GM23338 (cell line): ENCODE results near the gene VARS2. TPM values are rescaled to one million over a fixed set of nuclear protein-coding genes. Genes with fewer than 3 reads are reported as not detected.
"Not testable (repeated sequence)": the region's sequence is repeated elsewhere in the genome, so short reads cannot be mapped to it uniquely, and the experiment has no call there.

ENCODE experiments used
- ATAC-seq: fragments of 200-7000 bp; cut with Tn5 transposase; 3 replicates; pipeline ENCODE4 v1.9.1; 2020
- DNase-seq: peaks from one replicate; pipeline ENCODE4 v3.0.0-alpha.2; 2015; ENCODE audit warnings: low spot score
- H2AFZ ChIP-seq: fragments of 200-600 bp; sonication (generic); 2 replicates; pipeline ENCODE4 v1.8.0; 2016; ENCODE audit warnings: antibody characterized with exemption, mild to moderate bottlenecking, moderate library complexity
- H3F3A ChIP-seq: fragments of 200-600 bp; sonication (generic); replicated peaks from 2 replicates; pipeline ENCODE4 v1.8.0; 2017; ENCODE audit warnings: antibody characterized with exemption, mixed run types, low read depth
- H3K27ac ChIP-seq: fragments of 200-600 bp; sonication (generic); 2 replicates; pipeline ENCODE4 v1.6.1; 2016; ENCODE audit warnings: low read depth
- H3K27me3 ChIP-seq: fragments of 200-600 bp; sonication (generic); 2 replicates; pipeline ENCODE4 v1.8.0; 2016; ENCODE audit warnings: mild to moderate bottlenecking, mixed run types, moderate library complexity; ENCODE audit not compliant: insufficient read depth
- H3K36me3 ChIP-seq: fragments of 200-600 bp; sonication (generic); 2 replicates; pipeline ENCODE4 v1.8.0; 2016; ENCODE audit warnings: mild to moderate bottlenecking; ENCODE audit not compliant: insufficient read depth
- H3K4me1 ChIP-seq: fragments of 200-600 bp; sonication (generic); 2 replicates; pipeline ENCODE4 v1.8.0; 2016; ENCODE audit warnings: mild to moderate bottlenecking, moderate library complexity; ENCODE audit not compliant: insufficient read depth
- H3K4me2 ChIP-seq: fragments of 200-600 bp; sonication (generic); 2 replicates; pipeline ENCODE4 v1.7.1; 2017; ENCODE audit warnings: mixed run types
- H3K4me3 ChIP-seq: fragments of 200-600 bp; sonication (generic); 2 replicates; pipeline ENCODE4 v1.6.1; 2016; ENCODE audit warnings: mixed run types
- H3K79me2 ChIP-seq: fragments of 200-600 bp; sonication (generic); replicated peaks from 2 replicates; pipeline ENCODE4 v1.8.0; 2017; ENCODE audit warnings: mild to moderate bottlenecking; ENCODE audit not compliant: insufficient read depth
- H3K9me2 ChIP-seq: fragments of 200-600 bp; sonication (generic); 2 replicates; pipeline ENCODE4 v1.8.0; 2017; ENCODE audit not compliant: insufficient read depth
- H4K20me1 ChIP-seq: fragments of 200-600 bp; sonication (generic); replicated peaks from 2 replicates; pipeline ENCODE4 v1.8.0; 2017; ENCODE audit warnings: mild to moderate bottlenecking; ENCODE audit not compliant: insufficient read depth
- H3K27ac Mint-ChIP-seq: 2 replicates; pipeline ENCODE4 v1.8.0; 2020; ENCODE audit warnings: inconsistent platforms, mild to moderate bottlenecking, moderate library complexity, mixed read lengths
- H3K27me3 Mint-ChIP-seq: 3 replicates; pipeline ENCODE4 v1.8.0; 2022; ENCODE audit warnings: low read depth, mild to moderate bottlenecking, moderate library complexity, mixed read lengths, inconsistent platforms; ENCODE audit not compliant: insufficient read depth, poor library complexity
- H3K36me3 Mint-ChIP-seq: 3 replicates; pipeline ENCODE4 v1.8.0; 2021; ENCODE audit warnings: low read depth, mild to moderate bottlenecking, inconsistent platforms, moderate library complexity, mixed read lengths
- H3K4me1 Mint-ChIP-seq: 3 replicates; pipeline ENCODE4 v1.8.0; 2020; ENCODE audit warnings: mild to moderate bottlenecking, inconsistent platforms, mixed read lengths
- H3K4me3 Mint-ChIP-seq: 3 replicates; pipeline ENCODE4 v1.8.0; 2021; ENCODE audit warnings: moderate library complexity, mild to moderate bottlenecking, inconsistent platforms, mixed read lengths
- H3K9me3 Mint-ChIP-seq: 3 replicates; pipeline ENCODE4 v1.8.0; 2020; ENCODE audit warnings: moderate library complexity, mild to moderate bottlenecking, inconsistent platforms, mixed read lengths
- ETS1 ChIP-seq: IDR thresholded peaks from 2 replicates; pipeline ENCODE4 v1.6.1; 2016; ENCODE audit warnings: antibody characterized with exemption
- ZNF331 ChIP-seq: fragments of 250-450 bp; sonication (Bioruptor Pico); IDR thresholded peaks from 2 replicates; pipeline ENCODE4 v1.5.0; 2020; ENCODE audit warnings: low read depth, mild to moderate bottlenecking, moderate library complexity
- polyA plus RNA-seq: library from polyadenylated mRNA; unstranded; fragments of >200 nt; fragmentation: Nextera tagmentation; extraction: Ambion mirVana; gene quantifications from 2 replicates; pipeline ENCODE4 v1.2.1, GENCODE V29; 2016
- total RNA-seq: library from RNA; depleted of rRNA; stranded (reverse); fragments of >200 nt; shearing (Covaris generic); gene quantifications from 2 replicates; pipeline ENCODE4 v1.2.3, GENCODE V29; 2014
- TF ChIP-seq, protein P1 (sequence below): fragments of 250-450 bp; sonication (Bioruptor Pico); IDR thresholded peaks from 2 replicates; pipeline ENCODE4 v1.5.0; 2020; ENCODE audit warnings: mild to moderate bottlenecking, moderate library complexity

VARS2 gene
- total and polyA plus RNA-seq, 2 experiments from 2014 or later, result 13.7 to 36.4 TPM

DNA sequence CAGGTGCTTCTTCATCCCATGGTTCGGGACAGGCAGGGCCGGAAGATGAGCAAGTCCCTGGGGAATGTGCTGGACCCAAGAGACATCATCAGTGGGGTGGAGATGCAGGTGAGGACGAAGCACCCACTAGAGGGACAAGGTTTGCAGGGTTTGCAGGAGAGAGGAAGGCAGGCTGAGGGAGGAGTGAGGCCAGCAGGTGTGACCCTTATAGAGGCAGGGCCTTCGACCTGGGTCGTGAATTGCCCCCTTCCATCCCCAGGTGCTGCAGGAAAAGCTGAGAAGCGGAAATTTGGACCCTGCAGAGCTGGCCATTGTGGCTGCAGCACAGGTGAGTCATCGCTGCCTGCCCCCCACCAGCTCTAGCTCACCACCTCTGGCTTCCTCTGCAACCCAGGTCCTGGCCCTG lies 8.4 kb downstream of the VARS2 start (continued):
- TF ChIP-seq, protein P1, sequence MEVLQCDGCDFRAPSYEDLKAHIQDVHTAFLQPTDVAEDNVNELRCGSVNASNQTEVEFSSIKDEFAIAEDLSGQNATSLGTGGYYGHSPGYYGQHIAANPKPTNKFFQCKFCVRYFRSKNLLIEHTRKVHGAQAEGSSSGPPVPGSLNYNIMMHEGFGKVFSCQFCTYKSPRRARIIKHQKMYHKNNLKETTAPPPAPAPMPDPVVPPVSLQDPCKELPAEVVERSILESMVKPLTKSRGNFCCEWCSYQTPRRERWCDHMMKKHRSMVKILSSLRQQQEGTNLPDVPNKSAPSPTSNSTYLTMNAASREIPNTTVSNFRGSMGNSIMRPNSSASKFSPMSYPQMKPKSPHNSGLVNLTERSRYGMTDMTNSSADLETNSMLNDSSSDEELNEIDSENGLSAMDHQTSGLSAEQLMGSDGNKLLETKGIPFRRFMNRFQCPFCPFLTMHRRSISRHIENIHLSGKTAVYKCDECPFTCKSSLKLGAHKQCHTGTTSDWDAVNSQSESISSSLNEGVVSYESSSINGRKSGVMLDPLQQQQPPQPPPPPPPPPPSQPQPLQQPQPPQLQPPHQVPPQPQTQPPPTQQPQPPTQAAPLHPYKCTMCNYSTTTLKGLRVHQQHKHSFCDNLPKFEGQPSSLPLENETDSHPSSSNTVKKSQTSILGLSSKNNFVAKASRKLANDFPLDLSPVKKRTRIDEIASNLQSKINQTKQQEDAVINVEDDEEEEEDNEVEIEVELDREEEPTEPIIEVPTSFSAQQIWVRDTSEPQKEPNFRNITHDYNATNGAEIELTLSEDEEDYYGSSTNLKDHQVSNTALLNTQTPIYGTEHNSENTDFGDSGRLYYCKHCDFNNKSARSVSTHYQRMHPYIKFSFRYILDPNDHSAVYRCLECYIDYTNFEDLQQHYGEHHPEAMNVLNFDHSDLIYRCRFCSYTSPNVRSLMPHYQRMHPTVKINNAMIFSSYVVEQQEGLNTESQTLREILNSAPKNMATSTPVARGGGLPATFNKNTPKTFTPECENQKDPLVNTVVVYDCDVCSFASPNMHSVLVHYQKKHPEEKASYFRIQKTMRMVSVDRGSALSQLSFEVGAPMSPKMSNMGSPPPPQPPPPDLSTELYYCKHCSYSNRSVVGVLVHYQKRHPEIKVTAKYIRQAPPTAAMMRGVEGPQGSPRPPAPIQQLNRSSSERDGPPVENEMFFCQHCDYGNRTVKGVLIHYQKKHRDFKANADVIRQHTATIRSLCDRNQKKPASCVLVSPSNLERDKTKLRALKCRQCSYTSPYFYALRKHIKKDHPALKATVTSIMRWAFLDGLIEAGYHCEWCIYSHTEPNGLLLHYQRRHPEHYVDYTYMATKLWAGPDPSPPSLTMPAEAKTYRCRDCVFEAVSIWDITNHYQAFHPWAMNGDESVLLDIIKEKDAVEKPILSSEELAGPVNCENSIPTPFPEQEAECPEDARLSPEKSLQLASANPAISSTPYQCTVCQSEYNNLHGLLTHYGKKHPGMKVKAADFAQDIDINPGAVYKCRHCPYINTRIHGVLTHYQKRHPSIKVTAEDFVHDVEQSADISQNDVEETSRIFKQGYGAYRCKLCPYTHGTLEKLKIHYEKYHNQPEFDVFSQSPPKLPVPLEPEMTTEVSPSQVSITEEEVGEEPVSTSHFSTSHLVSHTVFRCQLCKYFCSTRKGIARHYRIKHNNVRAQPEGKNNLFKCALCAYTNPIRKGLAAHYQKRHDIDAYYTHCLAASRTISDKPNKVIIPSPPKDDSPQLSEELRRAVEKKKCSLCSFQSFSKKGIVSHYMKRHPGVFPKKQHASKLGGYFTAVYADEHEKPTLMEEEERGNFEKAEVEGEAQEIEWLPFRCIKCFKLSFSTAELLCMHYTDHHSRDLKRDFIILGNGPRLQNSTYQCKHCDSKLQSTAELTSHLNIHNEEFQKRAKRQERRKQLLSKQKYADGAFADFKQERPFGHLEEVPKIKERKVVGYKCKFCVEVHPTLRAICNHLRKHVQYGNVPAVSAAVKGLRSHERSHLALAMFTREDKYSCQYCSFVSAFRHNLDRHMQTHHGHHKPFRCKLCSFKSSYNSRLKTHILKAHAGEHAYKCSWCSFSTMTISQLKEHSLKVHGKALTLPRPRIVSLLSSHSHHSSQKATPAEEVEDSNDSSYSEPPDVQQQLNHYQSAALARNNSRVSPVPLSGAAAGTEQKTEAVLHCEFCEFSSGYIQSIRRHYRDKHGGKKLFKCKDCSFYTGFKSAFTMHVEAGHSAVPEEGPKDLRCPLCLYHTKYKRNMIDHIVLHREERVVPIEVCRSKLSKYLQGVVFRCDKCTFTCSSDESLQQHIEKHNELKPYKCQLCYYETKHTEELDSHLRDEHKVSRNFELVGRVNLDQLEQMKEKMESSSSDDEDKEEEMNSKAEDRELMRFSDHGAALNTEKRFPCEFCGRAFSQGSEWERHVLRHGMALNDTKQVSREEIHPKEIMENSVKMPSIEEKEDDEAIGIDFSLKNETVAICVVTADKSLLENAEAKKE, result no peak
- no peak for TF ChIP-seq ZNF331 (CRISPR knock-in tag)
- no peak for TF ChIP-seq ETS1

- peaks cover 15% of the 10 kb centered on the region for H3K27me3 Mint-ChIP-seq
Observed at GRCh38 chr6:30924040-30924627, 10.1 kb downstream of the VARS2 start.

More at GRCh38 chr6:30924040-30924627, 10.1 kb downstream of the VARS2 start:
- H3K4me1 Mint-ChIP-seq, result peaks cover 19% of the 10 kb centered on the region
- peaks cover 11% of the 10 kb centered on the region for H3K9me3 Mint-ChIP-seq
- not testable (repeated sequence) for H3K27me3 ChIP-seq, H4K20me1 ChIP-seq, DNase-seq, H3K4me3 Mint-ChIP-seq, H3K4me1 ChIP-seq, H3K27ac ChIP-seq, H2AFZ ChIP-seq, H3K4me2 ChIP-seq, H3K36me3 ChIP-seq, H3K4me3 ChIP-seq, H3K9me2 ChIP-seq, ATAC-seq, H3K79me2 ChIP-seq, H3F3A ChIP-seq
- peak overlapping the region; percentile 84; the same call in 1 of the 2 replicates for H3K27ac Mint-ChIP-seq
- H3K36me3 Mint-ChIP-seq, result peaks cover 73% of the 10 kb centered on the region
